Measurements from ENCODE around the gene CCM2. TPM values are rescaled to one million over a fixed set of nuclear protein-coding genes. Genes with fewer than 3 reads are reported as not detected.

CCM2 gene
- polyA plus RNA-seq, 1 donor from 2014 or later, result 25.8 TPM

DNA sequence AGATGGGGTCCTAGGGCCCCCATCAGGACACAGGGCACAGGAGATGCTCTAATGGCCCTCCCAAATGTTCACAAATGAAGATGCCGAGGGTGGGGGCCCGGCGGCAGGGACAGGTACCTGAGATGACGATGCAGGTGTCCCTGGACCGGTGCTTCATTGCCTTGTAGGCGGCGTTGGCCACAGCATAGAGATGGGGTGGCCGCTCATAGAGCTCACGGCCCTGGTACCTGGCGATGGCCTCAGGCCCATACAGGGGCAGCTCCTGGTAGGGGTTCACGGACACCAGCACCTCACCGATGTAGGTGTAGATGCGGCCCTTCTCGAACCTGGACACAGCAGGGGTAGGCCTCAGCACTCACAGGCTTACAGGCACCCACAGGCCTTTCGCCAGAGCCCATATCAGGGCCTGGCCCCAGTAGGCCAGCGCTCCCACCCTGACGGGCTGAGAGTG is 23.2 kb upstream of the CCM2 start:
- Histone ChIP-seq H3K79me2 (replicated peaks; ENCODE audit: insufficient read depth, low read length) (no peaks in the 10 kb centered on the region), H3F3A (ENCODE audit: insufficient read depth, low read length, poor library complexity, severe bottlenecking) (no peaks in the 10 kb centered on the region), H3K4me3 (ENCODE audit: low read length) (no peak overlapping the region), H3K9me3 (ENCODE audit: low read length) (no peaks in the 10 kb centered on the region), H2AFZ (ENCODE audit: low read depth, low read length) (no peak overlapping the region), H3K4me2 (ENCODE audit: low read length) (no peak overlapping the region), H3K9ac (ENCODE audit: low read length) (no peak overlapping the region), H3K27me3 (ENCODE audit: insufficient read depth, low read depth, low read length) (no peaks in the 10 kb centered on the region), H3K36me3 (ENCODE audit: insufficient read depth, low read length) (no peaks in the 10 kb centered on the region), H3K9me2 (ENCODE audit: insufficient read depth, low read length) (no peaks in the 10 kb centered on the region), H3K27ac (ENCODE audit: low read length) (no peak overlapping the region), H4K20me1 (ENCODE audit: insufficient read depth) (no peaks in the 10 kb centered on the region)
- TF ChIP-seq POLR2AphosphoS5 (IDR thresholded peaks at IDR 0.05), result no peak
- no peak for TF ChIP-seq RAD21 (conservative IDR thresholded peaks at IDR 0.05)
- no peak for TF ChIP-seq EZH2 (IDR thresholded peaks at IDR 0.05; ENCODE audit: borderline replicate concordance, insufficient read depth, low read length, poor library complexity, severe bottlenecking)
- no peak for TF ChIP-seq CTCF (IDR thresholded peaks at IDR 0.05; ENCODE audit: poor library complexity, severe bottlenecking)
- no peak for TF ChIP-seq MXI1 (conservative IDR thresholded peaks at IDR 0.05; ENCODE audit: poor library complexity, severe bottlenecking)
- TF ChIP-seq EP300 (conservative IDR thresholded peaks at IDR 0.05; ENCODE audit: poor library complexity, severe bottlenecking), result no peak
- TF ChIP-seq TAF1 (IDR thresholded peaks at IDR 0.05; ENCODE audit: low read depth), result no peak
- no peak for TF ChIP-seq SMC3 (conservative IDR thresholded peaks at IDR 0.05; ENCODE audit: poor library complexity)
- TF ChIP-seq REST (IDR thresholded peaks at IDR 0.05; ENCODE audit: borderline replicate concordance), result no peak

DNA sequence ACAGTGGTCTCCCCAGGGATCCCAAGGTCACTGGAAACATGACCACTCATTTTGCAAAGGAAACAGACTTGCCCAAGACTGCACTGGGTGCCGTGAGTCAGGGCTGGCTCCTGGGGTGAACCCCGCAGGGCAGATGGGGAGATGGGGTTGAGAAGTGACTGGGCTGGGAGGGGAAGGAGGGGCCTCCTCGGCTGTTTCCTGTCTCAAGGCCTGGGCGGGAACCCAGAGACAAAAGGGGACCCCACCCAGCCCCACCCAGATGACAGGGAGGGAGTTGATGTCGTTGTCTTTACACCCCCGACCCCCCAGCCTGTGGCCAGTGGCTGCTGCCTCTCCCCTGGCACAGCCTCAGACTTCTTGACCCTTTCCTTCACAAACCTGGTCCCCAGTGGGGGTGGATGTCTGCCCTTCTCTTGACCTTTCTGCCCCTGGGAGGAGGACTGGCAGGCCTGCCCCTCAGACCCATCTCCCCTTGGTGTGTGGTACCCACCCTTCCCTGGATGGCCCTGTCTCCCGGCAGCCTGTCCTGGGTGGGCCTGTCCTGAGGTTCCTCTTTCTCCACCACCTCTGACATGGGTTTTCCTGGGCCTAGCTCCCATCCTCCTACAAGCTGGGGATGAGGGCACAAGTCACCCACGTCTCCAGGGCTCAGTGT is 22.6 kb upstream of the CCM2 start:
- no peaks in the 10 kb centered on the region for H3K36me3 ChIP-seq (ENCODE audit: insufficient read depth, low read length)
- H3K79me2 ChIP-seq (replicated peaks; ENCODE audit: insufficient read depth, low read length), result no peaks in the 10 kb centered on the region
- H3K27ac ChIP-seq (ENCODE audit: low read length), result no peak overlapping the region
- TF ChIP-seq EZH2 (IDR thresholded peaks at IDR 0.05; ENCODE audit: borderline replicate concordance, insufficient read depth, low read length, poor library complexity, severe bottlenecking), result no peak
- no peak overlapping the region for H3K4me3 ChIP-seq (ENCODE audit: low read length)
- no peaks in the 10 kb centered on the region for H3F3A ChIP-seq (ENCODE audit: insufficient read depth, low read length, poor library complexity, severe bottlenecking)
- H3K9me3 ChIP-seq (ENCODE audit: low read length), result no peaks in the 10 kb centered on the region
- no peaks in the 10 kb centered on the region for H4K20me1 ChIP-seq (ENCODE audit: insufficient read depth)
- no peaks in the 10 kb centered on the region for H3K9me2 ChIP-seq (ENCODE audit: insufficient read depth, low read length)
- H3K27me3 ChIP-seq (ENCODE audit: insufficient read depth, low read depth, low read length), result no peaks in the 10 kb centered on the region
- no peak overlapping the region for H3K9ac ChIP-seq (ENCODE audit: low read length)
- H3K4me2 ChIP-seq (ENCODE audit: low read length), result no peak overlapping the region
- H2AFZ ChIP-seq (ENCODE audit: low read depth, low read length), result no peak overlapping the region
